Effector memory CD4-positive, alpha-beta T cell (primary cell): Measurements from ENCODE around the gene KIAA0232.
"Not testable (repeated sequence)": the region's sequence is repeated elsewhere in the genome, so short reads cannot be mapped to it uniquely, and the experiment has no call there.

Experiments
- DNase-seq, 3 donors: peaks; one replicate each; pipeline ENCODE4 v3.0.0-alpha.2; 2020
- H3K27ac ChIP-seq: 2 replicates; pipeline ENCODE4 v1.7.0; 2013; ENCODE audit warnings: mild to moderate bottlenecking, low read length, moderate library complexity; ENCODE audit not compliant: insufficient read depth, poor library complexity, severe bottlenecking
- H3K27me3 ChIP-seq: replicated peaks from 2 replicates; pipeline ENCODE4 v1.7.0; 2013; ENCODE audit warnings: mild to moderate bottlenecking, low read length; ENCODE audit not compliant: insufficient read depth, control insufficient read depth, poor library complexity, severe bottlenecking
- H3K36me3 ChIP-seq: 2 replicates; pipeline ENCODE4 v1.7.0; 2013; ENCODE audit warnings: mild to moderate bottlenecking, low read length, moderate library complexity; ENCODE audit not compliant: control insufficient read depth, insufficient read depth
- H3K4me1 ChIP-seq: 2 replicates; pipeline ENCODE4 v1.7.0; 2013; ENCODE audit warnings: low read length, mild to moderate bottlenecking; ENCODE audit not compliant: control insufficient read depth, insufficient read depth, poor library complexity, severe bottlenecking
- H3K4me3 ChIP-seq: 2 replicates; pipeline ENCODE4 v1.7.0; 2013; ENCODE audit warnings: low read length, low read depth, mild to moderate bottlenecking; ENCODE audit not compliant: insufficient read depth, poor library complexity, severe bottlenecking
- H3K9me3 ChIP-seq: 2 replicates; pipeline ENCODE4 v1.7.0; 2013; ENCODE audit warnings: mild to moderate bottlenecking, low read length, moderate library complexity; ENCODE audit not compliant: control insufficient read depth

Gene KIAA0232

DNA sequence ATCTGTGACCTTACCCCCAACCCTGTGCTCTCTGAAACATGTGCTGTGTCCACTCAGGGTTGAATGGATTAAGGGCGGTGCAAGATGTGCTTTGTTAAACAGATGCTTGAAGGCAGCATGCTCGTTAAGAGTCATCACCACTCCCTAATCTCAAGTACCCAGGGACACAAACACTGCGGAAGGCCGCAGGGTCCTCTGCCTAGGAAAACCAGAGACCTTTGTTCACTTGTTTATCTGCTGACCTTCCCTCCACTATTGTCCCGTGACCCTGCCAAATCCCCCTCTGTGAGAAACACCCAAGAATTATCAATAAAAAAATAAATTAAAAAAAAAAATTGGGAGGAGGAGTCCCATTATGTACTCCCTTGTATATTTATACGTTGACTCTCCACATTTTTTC, 26.2 kb upstream of the KIAA0232 start:
- not testable (repeated sequence) for DNase-seq, H3K27me3 ChIP-seq, H3K9me3 ChIP-seq, H3K4me1 ChIP-seq, H3K36me3 ChIP-seq, H3K4me3 ChIP-seq, H3K27ac ChIP-seq

DNA sequence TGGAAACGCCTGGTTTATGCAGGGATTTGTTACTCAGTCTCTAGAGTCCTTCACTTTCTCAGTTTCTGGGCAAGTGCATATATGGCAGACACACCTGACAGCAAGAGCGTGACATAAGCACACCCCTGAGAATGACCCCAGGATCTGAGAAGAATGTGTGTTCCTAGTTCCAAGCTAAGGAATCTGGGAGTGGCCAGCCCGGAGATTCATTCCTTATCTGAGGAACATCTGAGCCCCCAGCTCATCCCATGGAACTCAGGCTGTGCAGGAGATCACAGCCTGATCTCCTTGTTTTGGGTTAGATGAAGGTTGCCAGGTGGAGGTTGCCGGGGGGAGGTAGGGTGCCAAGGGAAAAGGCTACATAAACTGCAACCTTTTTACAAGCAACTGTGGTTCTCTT, 23.8 kb upstream of the KIAA0232 start:
- H3K27me3 ChIP-seq = no peaks in the 10 kb centered on the region
- no peaks in the 10 kb centered on the region for H3K4me1 ChIP-seq
- no peak for DNase-seq

DNA sequence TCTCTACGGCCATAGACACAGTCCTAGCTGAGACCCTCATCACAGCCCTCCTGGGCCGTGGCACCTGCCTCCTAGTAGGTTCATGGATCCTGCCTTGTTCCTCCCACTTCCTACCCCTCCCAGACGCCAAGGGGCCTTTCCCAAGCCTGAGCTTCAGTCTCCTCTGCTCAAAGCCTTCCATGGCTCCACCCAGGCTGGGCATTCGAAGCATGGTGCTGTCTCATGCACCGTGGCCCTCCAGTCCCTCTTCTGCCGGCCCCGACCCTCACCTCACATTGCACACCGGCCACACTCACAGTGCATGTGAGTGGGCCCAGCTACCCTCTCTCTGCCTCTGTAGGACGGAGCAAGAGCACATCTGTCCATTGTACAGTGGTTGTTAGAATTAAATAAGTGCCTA, 21.7 kb upstream of the KIAA0232 start:
- Histone ChIP-seq H3K36me3 (no peaks in the 10 kb centered on the region), H3K4me1 (no peaks in the 10 kb centered on the region), H3K27me3 (no peaks in the 10 kb centered on the region), H3K4me3 (no peak overlapping the region), H3K9me3 (no peaks in the 10 kb centered on the region), H3K27ac (no peak overlapping the region)
- DNase-seq = no peak

More for the DNA sequence above, 23.8 kb upstream of the KIAA0232 start:
- Histone ChIP-seq H3K36me3 (no peaks in the 10 kb centered on the region), H3K9me3 (no peaks in the 10 kb centered on the region), H3K4me3 (no peak overlapping the region), H3K27ac (no peak overlapping the region)

DNA sequence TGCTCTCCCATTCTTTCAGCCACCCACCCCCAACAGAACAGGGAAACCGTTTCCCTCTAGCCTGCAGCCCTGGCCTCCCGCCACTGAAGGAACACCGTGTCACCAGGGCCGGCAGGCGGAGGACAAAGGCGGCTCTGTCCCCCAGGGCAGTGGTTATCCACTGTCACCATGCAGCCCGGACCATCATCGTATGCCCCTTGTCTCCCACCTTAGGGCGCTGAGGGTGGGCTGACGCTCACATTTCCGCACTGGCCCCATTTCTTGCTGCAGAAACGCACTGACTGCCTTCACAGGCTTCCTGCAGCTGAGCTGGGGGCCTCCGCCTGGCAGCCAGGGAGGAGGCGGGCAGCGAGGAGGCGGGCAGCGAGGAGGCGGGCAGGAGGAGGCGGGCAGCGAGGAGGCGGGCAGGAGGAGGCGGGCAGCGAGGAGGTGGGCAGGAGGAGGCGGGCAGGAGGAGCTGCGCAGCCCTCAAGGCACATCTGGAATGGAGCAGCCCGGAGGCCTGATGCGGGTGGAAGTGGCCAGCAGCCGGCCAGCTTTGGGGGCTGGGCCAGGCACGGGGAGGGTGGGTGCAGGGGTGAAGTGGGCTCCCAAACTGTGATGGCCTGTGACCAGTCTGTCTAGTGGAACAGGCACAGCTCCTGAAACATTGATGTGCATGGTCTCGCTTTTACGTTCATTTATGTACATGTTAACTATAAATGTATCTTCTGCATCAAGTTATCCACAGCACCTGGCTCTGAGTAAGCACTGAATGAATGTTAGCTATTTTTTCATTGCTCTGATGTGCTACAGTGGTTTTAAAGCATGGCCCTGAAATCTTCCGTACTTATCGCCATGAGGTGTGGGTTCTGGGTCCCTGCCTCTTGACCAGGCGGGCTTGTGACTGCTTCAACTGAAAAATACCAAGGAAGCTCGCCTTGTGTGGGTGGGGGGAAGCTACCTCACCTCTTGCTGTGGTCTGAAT, 20.6 kb upstream of the KIAA0232 start:
- Histone ChIP-seq H3K36me3 (no peaks in the 10 kb centered on the region), H3K27me3 (no peaks in the 10 kb centered on the region), H3K4me1 (no peaks in the 10 kb centered on the region), H3K27ac (no peak overlapping the region), H3K9me3 (no peaks in the 10 kb centered on the region), H3K4me3 (no peak overlapping the region)
- no peak for DNase-seq

DNA sequence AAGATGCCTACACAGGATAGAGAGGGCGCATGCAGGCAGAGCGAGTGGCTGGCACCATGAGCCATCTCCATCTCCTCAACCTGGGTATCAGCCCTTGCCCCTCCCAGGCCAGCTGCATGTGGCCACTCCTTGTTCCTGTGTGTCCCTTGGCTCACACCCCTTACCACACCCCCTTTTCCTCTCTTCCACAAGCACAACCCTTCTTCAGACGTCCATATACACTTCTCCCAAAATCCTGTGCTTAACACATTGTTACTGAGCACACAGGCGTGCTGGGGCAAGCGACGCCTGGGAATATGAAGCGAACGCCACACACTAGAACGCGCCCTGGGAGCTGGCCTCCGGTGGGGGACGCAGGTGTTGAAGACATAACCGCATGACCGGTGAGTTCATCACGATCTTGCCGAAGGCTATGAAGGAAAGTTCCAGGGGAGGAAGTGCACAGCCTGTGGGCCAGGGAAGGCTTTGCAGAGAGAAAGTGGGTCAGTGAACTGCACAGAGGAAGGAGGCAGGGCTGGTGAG, 19.1 kb upstream of the KIAA0232 start:
- Histone ChIP-seq H3K27me3 (no peaks in the 10 kb centered on the region), H3K4me3 (no peak overlapping the region), H3K36me3 (no peaks in the 10 kb centered on the region), H3K9me3 (no peaks in the 10 kb centered on the region), H3K27ac (no peak overlapping the region), H3K4me1 (no peaks in the 10 kb centered on the region)
- no peak for DNase-seq

DNA sequence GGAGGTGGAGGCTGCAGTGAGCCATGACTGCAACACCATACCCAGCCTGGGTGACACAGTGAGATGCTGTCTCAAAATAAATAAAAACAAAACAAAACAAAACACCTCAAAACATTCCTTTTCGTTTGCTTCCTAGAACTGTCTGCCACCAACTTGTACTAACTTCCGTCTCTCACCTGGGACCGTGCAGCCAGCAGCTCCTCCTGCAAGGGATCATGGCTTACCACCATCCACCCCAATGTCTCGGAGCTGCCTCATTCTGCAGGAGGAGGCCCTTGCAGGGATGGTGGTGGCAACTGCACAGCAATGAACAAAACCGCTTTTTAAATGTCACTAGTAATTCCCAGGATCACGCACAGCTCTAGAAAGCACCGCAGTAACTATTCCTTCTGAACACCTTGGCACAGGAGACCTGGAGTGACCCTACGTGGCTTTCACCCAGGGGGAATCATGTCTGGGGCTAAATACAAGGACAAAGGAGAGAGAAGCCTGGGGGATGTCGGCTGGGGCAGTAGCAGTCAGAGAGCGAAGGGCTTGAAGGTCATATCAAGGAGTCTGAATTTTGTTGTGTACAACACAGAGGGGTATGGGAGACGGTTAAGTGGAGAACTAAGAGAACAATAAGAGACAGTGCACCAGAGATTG, 17.4 kb upstream of the KIAA0232 start:
- peaks cover 8% of the 10 kb centered on the region for H3K4me1 ChIP-seq
- H3K36me3 ChIP-seq = no peaks in the 10 kb centered on the region

DNA sequence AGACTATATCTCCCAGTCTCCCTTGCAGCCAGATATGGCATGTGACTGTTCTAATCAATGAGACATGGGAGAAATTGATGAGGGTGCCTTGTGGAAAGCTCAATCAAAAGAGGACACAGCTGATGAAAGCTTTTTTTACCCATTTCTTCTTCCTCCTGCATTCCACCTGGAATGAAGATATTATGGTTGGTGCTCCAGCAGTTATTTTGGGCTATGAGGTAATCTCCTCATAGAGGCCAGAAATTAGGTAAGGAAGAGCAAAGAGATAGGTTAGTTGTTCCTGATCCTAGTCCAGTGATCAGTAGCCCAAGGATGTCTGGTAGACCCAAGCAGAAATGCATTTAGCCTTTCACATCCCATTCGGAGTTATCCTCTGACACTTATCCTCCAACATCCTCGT, 16.8 kb upstream of the KIAA0232 start:
- DNase-seq = no peak
- no peak overlapping the region for H3K4me3 ChIP-seq
- H3K9me3 ChIP-seq = no peaks in the 10 kb centered on the region
- H3K27me3 ChIP-seq = no peaks in the 10 kb centered on the region
- H3K27ac ChIP-seq = no peak overlapping the region
- H3K4me1 ChIP-seq = peaks cover 8% of the 10 kb centered on the region
- no peaks in the 10 kb centered on the region for H3K36me3 ChIP-seq

More for the DNA sequence above, 17.4 kb upstream of the KIAA0232 start:
- DNase-seq = no peak
- Histone ChIP-seq H3K27me3 (no peaks in the 10 kb centered on the region), H3K27ac (no peak overlapping the region), H3K9me3 (no peaks in the 10 kb centered on the region), H3K4me3 (no peak overlapping the region)

DNA sequence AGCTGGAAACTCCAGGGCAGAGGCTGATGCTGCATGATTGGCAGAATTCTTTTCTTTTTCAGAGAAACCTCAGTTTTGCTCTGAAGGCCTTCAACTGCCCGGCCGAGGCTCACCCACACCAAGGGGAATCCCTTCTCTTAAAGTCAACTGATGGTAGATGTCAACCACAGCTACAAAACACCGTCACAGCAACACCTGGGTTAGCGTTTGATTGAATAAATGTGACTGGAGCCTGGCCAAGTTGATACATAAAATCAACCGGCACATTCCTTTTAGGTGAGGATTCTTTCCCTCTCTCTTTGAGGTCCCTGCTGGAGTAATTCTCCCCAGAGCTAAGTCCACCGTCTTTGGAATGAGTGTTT, 15.2 kb upstream of the KIAA0232 start:
- Histone ChIP-seq H3K4me1 (peaks cover 8% of the 10 kb centered on the region), H3K4me3 (no peak overlapping the region), H3K27ac (no peak overlapping the region)

DNA sequence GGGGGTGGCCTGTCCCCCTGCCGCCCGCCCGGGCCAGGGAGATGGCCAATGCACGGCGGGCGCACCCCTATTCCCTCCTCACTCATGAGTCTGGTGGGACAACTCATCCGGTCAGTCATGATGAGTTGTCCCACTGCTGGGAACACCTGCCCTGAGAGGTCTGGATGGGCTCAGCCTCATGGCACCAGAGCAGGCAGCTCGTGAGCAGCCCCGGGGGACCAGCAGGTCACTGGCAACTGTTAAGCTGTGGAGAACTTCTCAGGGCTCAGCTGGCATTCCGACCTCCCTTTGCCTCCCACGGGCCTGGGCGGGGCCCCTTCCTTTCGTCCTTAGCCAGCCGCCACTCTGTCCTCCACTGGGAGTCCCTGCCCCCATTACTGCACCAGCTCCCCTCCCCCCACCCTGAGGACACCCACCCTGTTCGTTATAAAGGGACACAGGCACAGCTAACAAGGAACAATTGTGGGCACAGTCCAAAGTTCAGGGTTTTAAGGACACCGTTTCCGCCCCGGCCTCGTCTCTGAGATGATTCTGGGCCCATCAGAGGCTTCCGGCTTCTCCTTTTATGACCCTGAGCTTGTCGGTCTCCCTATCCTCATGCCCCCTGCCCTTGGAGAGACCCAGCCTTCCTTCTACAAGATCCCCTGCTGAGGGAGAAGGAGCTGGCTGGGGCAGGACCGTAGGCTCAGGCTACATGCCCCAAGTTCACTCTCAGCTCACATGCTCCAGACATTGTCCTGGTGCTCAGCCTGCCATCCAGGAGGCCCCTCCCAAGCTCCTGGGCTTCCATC, 14.6 kb upstream of the KIAA0232 start:
- H3K4me3 ChIP-seq = no peak overlapping the region
- DNase-seq = no peak
- no peaks in the 10 kb centered on the region for H3K36me3 ChIP-seq
- H3K27me3 ChIP-seq = no peaks in the 10 kb centered on the region
- no peak overlapping the region for H3K27ac ChIP-seq
- H3K9me3 ChIP-seq = no peaks in the 10 kb centered on the region
- peaks cover 8% of the 10 kb centered on the region for H3K4me1 ChIP-seq

More for the DNA sequence above, 15.2 kb upstream of the KIAA0232 start:
- DNase-seq = no peak
- Histone ChIP-seq H3K9me3 (no peaks in the 10 kb centered on the region), H3K36me3 (no peaks in the 10 kb centered on the region), H3K27me3 (no peaks in the 10 kb centered on the region)
